GM23248 (cell line): ENCODE data around the gene TARS3. TPM values are rescaled to one million over a fixed set of nuclear protein-coding genes. Genes with fewer than 3 reads are reported as not detected.
A peak's percentile ranks its signal among the peaks of the same experiment; 100 is the strongest.

ENCODE experiments used
- DNase-seq: peaks from one replicate; pipeline ENCODE4 v3.0.0-alpha.2; 2015
- H2AFZ ChIP-seq: fragments of 200-600 bp; sonication (generic); 2 replicates; pipeline ENCODE4 v1.6.1; 2016; ENCODE audit warnings: antibody characterized with exemption
- H3F3A ChIP-seq: fragments of 200-600 bp; sonication (generic); 2 replicates; pipeline ENCODE4 v1.6.1; 2016; ENCODE audit warnings: mild to moderate bottlenecking, antibody characterized with exemption, mixed run types; ENCODE audit not compliant: insufficient read depth
- H3K27ac ChIP-seq: fragments of 200-600 bp; sonication (generic); 2 replicates; pipeline ENCODE4 v1.5.1; 2016; ENCODE audit warnings: mild to moderate bottlenecking
- H3K27me3 ChIP-seq: fragments of 200-600 bp; sonication (generic); replicated peaks from 2 replicates; pipeline ENCODE4 v1.6.1; 2016; ENCODE audit warnings: mild to moderate bottlenecking; ENCODE audit not compliant: insufficient read depth
- H3K36me3 ChIP-seq: fragments of 200-600 bp; sonication (generic); 2 replicates; pipeline ENCODE4 v1.6.1; 2016; ENCODE audit warnings: low read depth, mild to moderate bottlenecking
- H3K4me1 ChIP-seq: fragments of 200-600 bp; sonication (generic); 2 replicates; pipeline ENCODE4 v1.6.1; 2016; ENCODE audit warnings: mild to moderate bottlenecking; ENCODE audit not compliant: insufficient read depth
- H3K4me2 ChIP-seq: fragments of 200-600 bp; sonication (generic); one replicate; pipeline ENCODE4 v1.6.1; 2016; ENCODE audit warnings: mild to moderate bottlenecking; ENCODE audit not compliant: unreplicated experiment
- H3K4me3 ChIP-seq: fragments of 200-600 bp; sonication (generic); 2 replicates; pipeline ENCODE4 v1.5.1; 2016; ENCODE audit warnings: mild to moderate bottlenecking
- H3K79me2 ChIP-seq: fragments of 200-600 bp; sonication (generic); 2 replicates; pipeline ENCODE4 v1.6.1; 2016; ENCODE audit warnings: mild to moderate bottlenecking; ENCODE audit not compliant: insufficient read depth
- H3K9ac ChIP-seq: fragments of 200-600 bp; sonication (generic); 2 replicates; pipeline ENCODE4 v1.6.1; 2016; ENCODE audit warnings: mild to moderate bottlenecking
- H3K9me2 ChIP-seq: fragments of 200-600 bp; sonication (generic); 2 replicates; pipeline ENCODE4 v1.6.1; 2016; ENCODE audit warnings: mixed run types, mild to moderate bottlenecking, moderate library complexity; ENCODE audit not compliant: insufficient read depth
- H3K9me3 ChIP-seq: fragments of 200-600 bp; sonication (generic); one replicate; pipeline ENCODE4 v1.6.1; 2017; ENCODE audit warnings: low read depth
- H4K20me1 ChIP-seq: fragments of 200-600 bp; sonication (generic); 2 replicates; pipeline ENCODE4 v1.6.0; 2016; ENCODE audit not compliant: insufficient read depth
- EZH2 ChIP-seq: fragments of 200-600 bp; sonication (generic); IDR thresholded peaks from 2 replicates; pipeline ENCODE4 v1.6.1; 2018; ENCODE audit warnings: antibody characterized with exemption, mild to moderate bottlenecking; ENCODE audit not compliant: insufficient read depth, poor library complexity, severe bottlenecking
- EZH2phosphoT487 ChIP-seq: fragments of 200-600 bp; sonication (generic); IDR thresholded peaks from 2 replicates; pipeline ENCODE4 v1.6.1; 2018; ENCODE audit warnings: antibody characterized with exemption, moderate library complexity, mild to moderate bottlenecking, low read depth; ENCODE audit not compliant: insufficient read depth
- WGBS, 2 experiments: methylation state at CpG; one replicate each; pipeline ENCODE4 v1.1.6; 2015 to 2017; ENCODE audit warnings: low lambda C conversion rate in 2 of 2, low coverage in 1 of 2; ENCODE audit errors: missing lambda C conversion rate in 2 of 2; 5-methylcytosine and 5-hydroxymethylcytosine counted together
- in situ Hi-C: fragments of 300-500 bp; cut with MboI; formaldehyde crosslinking; loops from 2 replicates; pipeline ENCODE4 v1.15.0; 2020
- polyA plus RNA-seq: library from polyadenylated mRNA; unstranded; fragments of >200 nt; fragmentation: Nextera tagmentation; extraction: Ambion mirVana; gene quantifications from 2 replicates; pipeline ENCODE4 v1.2.1, GENCODE V29; 2016
- total RNA-seq: library from RNA; depleted of rRNA; stranded (reverse); fragments of >200 nt; shearing (Covaris generic); gene quantifications from 2 replicates; pipeline ENCODE4 v1.2.3, GENCODE V29; 2014

Gene TARS3
- total and polyA plus RNA-seq, 2 experiments from 2014 or later = 7.9 to 8.1 TPM

GRCh38 chr15:101652786-101653430, 71.4 kb downstream of the TARS3 start:
- Histone ChIP-seq H4K20me1 (no peaks in the 10 kb centered on the region), H3K27me3 (no peaks in the 10 kb centered on the region), H3K4me2 (peak overlapping the region; percentile 87), H2AFZ (peak overlapping the region; percentile 79), H3K4me3 (peak overlapping the region; percentile 96), H3K9me3 (no peaks in the 10 kb centered on the region), H3K9ac (peak overlapping the region; percentile 97), H3F3A (peaks cover 29% of the 10 kb centered on the region), H3K79me2 (peaks cover 39% of the 10 kb centered on the region), H3K27ac (peak overlapping the region; percentile 92), H3K4me1 (peaks cover 32% of the 10 kb centered on the region), H3K36me3 (peaks cover 5% of the 10 kb centered on the region; the same call in 1 of the 2 replicates), H3K9me2 (no peaks in the 10 kb centered on the region)
- peak; percentile 89 for DNase-seq
- TF ChIP-seq EZH2 (no peak), EZH2phosphoT487 (no peak)
- 1 to 2% methylated on average over 36 to 42 of the region's 42 CpGs for WGBS, 2 experiments
- in situ Hi-C loops = no loop called here

DNA sequence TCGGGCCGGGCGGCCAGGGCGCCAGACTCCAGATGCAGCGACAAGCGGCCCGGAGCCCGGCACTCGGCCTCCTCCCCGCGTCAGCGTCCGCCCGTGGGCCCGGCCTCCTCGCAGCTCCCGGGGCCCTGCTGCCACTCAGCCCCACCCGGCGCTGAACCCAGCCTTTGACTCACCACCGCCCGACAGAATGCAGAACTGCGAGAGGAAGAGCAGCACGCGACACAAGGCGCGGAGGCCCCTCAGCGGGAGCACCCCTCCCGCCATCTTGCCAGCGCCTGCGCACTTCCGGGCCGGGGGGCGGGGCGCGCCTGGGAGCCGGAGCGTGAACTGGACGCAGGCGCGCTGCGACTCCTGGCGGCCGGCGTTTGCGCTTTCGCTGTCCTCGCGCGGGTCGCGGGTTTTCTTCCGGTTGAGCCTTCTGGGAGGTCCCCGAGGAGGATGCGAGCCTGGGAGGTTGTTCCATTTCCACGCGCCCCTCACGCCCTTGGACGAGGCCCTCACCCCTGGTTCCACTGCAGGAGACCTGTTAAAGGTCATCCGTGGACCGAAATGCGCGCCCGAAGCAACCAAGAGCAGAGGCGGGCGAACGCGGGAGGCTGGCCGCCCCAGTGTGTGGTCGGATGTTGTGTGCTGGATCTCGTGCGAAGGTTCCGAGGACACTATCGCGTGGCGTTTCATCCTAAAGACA, 72.0 kb downstream of the TARS3 start, which contains the start of gene TM2D3:
Gene TM2D3, minus strand, starts transcription at position 284 of the 688 bp plus-strand sequence. Its CDS starts 20 bp downstream, at position 264.
- no peaks in the 10 kb centered on the region for H4K20me1 ChIP-seq
- peak within 1 kb of the TSS; percentile 92 for H3K27ac ChIP-seq
- DNase-seq = peak; percentile 98
- H3K9ac ChIP-seq = peak within 1 kb of the TSS; percentile 97
- in situ Hi-C loops = no loop called here
- 0 to 1% methylated on average over 59 to 69 of the region's 75 CpGs for WGBS, 2 experiments
- no peaks in the 10 kb centered on the region for H3K27me3 ChIP-seq
- peak within 1 kb of the TSS; percentile 96 for H3K4me3 ChIP-seq
- H3K36me3 ChIP-seq = peaks cover 10% of the 10 kb centered on the region; the same call in 1 of the 2 replicates
- peaks cover 29% of the 10 kb centered on the region for H3F3A ChIP-seq
- H3K4me2 ChIP-seq = peak within 1 kb of the TSS; percentile 97
- peaks cover 46% of the 10 kb centered on the region for H3K79me2 ChIP-seq
- H2AFZ ChIP-seq = peak within 1 kb of the TSS; percentile 79
- H3K4me1 ChIP-seq = peaks cover 32% of the 10 kb centered on the region
- H3K9me2 ChIP-seq = no peaks in the 10 kb centered on the region
- TF ChIP-seq EZH2 (no peak), EZH2phosphoT487 (no peak)
- no peaks in the 10 kb centered on the region for H3K9me3 ChIP-seq

DNA sequence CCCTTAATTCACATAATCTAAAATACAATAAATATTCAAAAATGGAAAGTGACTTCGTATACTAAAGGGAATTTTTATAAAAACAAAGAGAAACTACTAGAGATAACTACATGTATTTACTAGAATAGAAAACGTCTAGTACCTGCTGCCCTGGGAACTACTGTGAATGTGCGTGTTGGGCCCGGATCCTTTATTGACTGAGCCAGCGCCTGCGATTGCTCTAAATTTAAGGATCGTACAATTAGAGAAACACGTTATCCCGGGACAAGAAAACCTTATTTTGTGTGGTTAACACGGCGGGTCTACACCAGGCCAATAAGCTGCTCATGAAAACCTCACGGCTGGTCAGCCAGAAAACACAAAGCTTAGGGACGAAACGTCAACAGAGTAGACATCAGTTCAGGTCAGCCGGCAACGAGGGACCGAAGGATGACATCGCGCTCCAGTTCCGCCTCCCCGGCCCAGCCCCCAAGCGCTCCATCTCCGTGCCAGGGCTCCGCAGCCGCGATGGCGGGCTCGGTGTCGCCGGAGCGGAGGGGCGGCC, 72.6 kb downstream of the TARS3 start:
- WGBS, 2 experiments = 0% methylated on average over 29 to 30 of the region's 32 CpGs
- H3K27ac ChIP-seq = peak overlapping the region; percentile 92
- no peaks in the 10 kb centered on the region for H3K27me3 ChIP-seq
- H3K9me3 ChIP-seq = no peaks in the 10 kb centered on the region
- peak overlapping the region; percentile 96 for H3K4me3 ChIP-seq
- H2AFZ ChIP-seq = peak overlapping the region; percentile 76
- TF ChIP-seq EZH2phosphoT487 (no peak), EZH2 (no peak)
- in situ Hi-C loops = no loop called here
- H3F3A ChIP-seq = peaks cover 29% of the 10 kb centered on the region
- peaks cover 32% of the 10 kb centered on the region for H3K4me1 ChIP-seq
- H3K4me2 ChIP-seq = peak overlapping the region; percentile 97
- no peaks in the 10 kb centered on the region for H3K9me2 ChIP-seq
- peaks cover 16% of the 10 kb centered on the region; the same call in 1 of the 2 replicates for H3K36me3 ChIP-seq
- no peaks in the 10 kb centered on the region for H4K20me1 ChIP-seq
- peak overlapping the region; percentile 97 for H3K9ac ChIP-seq
- H3K79me2 ChIP-seq = peaks cover 52% of the 10 kb centered on the region
- no peak for DNase-seq

GRCh38 chr15:101650145-101650544, 74.1 kb downstream of the TARS3 start:
- H3K27ac ChIP-seq = peak overlapping the region; percentile 92; the same call in 1 of the 2 replicates
- peaks cover 29% of the 10 kb centered on the region for H3F3A ChIP-seq
- peak overlapping the region; percentile 97 for H3K4me2 ChIP-seq
- TF ChIP-seq EZH2 (no peak), EZH2phosphoT487 (no peak)
- no peak overlapping the region for H2AFZ ChIP-seq
- no peaks in the 10 kb centered on the region for H3K27me3 ChIP-seq
- peaks cover 31% of the 10 kb centered on the region for H3K36me3 ChIP-seq
- H3K79me2 ChIP-seq = peaks cover 62% of the 10 kb centered on the region
- in situ Hi-C loops = no loop called here
- no peaks in the 10 kb centered on the region for H4K20me1 ChIP-seq
- H3K9me3 ChIP-seq = no peaks in the 10 kb centered on the region
- peaks cover 32% of the 10 kb centered on the region for H3K4me1 ChIP-seq
- H3K9me2 ChIP-seq = no peaks in the 10 kb centered on the region
- peak overlapping the region; percentile 97 for H3K9ac ChIP-seq
- WGBS, 2 experiments = 49 to 52% methylated on average over 5 of the region's 5 CpGs
- DNase-seq = no peak
- peak overlapping the region; percentile 96 for H3K4me3 ChIP-seq
